ENCODE results near the gene KHSRP. TPM values are rescaled to one million over a fixed set of nuclear protein-coding genes. Genes with fewer than 3 reads are reported as not detected.
A peak's percentile ranks its signal among the peaks of the same experiment; 100 is the strongest.

The KHSRP gene
- total RNA-seq, 4 donors from 2014 or later: 100 to 206 (median 112) TPM

GRCh38 chr19:6424939-6425731 is 524 bp upstream of the KHSRP start:
- Histone ChIP-seq H3K4me3 (peak overlapping the region in 3 of 4 donors; percentile 3 to 41 (median 7)), H3K27ac (peak overlapping the region; percentile 77 to 91 (median 86)), H3K36me3 (peaks cover 0 to 9% (median 3%) of the 10 kb centered on the region in 4 donors), H3K9me3 (no peaks in the 10 kb centered on the region), H3K4me1 (peaks cover 8 to 29% (median 20%) of the 10 kb centered on the region in 4 donors), H3K27me3 (no peaks in the 10 kb centered on the region)
- peak; percentile 100 for DNase-seq
- 0 to 16% methylated on average over 11 to 28 of the region's 43 CpGs for WGBS, 2 donors (ENCODE audit: low coverage in 1 of 2)
- in situ Hi-C loops (cut with MboI; ENCODE audit: low pct_ligation_motif_present in 1 of 4, low pct_unique_long_range_greater_than_20kb in 1 of 4, low sequenced_read_pairs in 3 of 4): no loop called here
- intact Hi-C loops (cut with DNase I; ENCODE audit: low total_unique reads): loop anchor here (10.0 kb wide), 1 partner anchor 1200 kb away; the partner anchor contains the start of genes PET100 and XAB2
- TF ChIP-seq POLR2A (IDR thresholded peaks at IDR 0.05): no peak
- TF ChIP-seq POLR2AphosphoS5 (IDR thresholded peaks at IDR 0.05): peak in 2 of 3 donors; percentile 22 to 23

GRCh38 chr19:6423499-6424194 is 964 bp downstream of the KHSRP start:
- peak overlapping the region; percentile 72 to 85 (median 81) for H3K27ac ChIP-seq
- H3K4me1 ChIP-seq: peaks cover 8 to 29% (median 20%) of the 10 kb centered on the region in 4 donors
- H3K9me3 ChIP-seq: no peaks in the 10 kb centered on the region
- in situ Hi-C loops (cut with MboI; ENCODE audit: low pct_ligation_motif_present in 1 of 4, low pct_unique_long_range_greater_than_20kb in 1 of 4, low sequenced_read_pairs in 3 of 4): no loop called here
- TF ChIP-seq EP300 (IDR thresholded peaks at IDR 0.05; ENCODE audit: low read depth) (no peak), CTCF (IDR thresholded peaks at IDR 0.05) (no peak), POLR2A (IDR thresholded peaks at IDR 0.05) (no peak), POLR2AphosphoS5 (IDR thresholded peaks at IDR 0.05) (no peak)
- H3K4me3 ChIP-seq: peak overlapping the region; percentile 73 to 95 (median 83)
- peaks cover 0 to 16% (median 7%) of the 10 kb centered on the region in 4 donors for H3K36me3 ChIP-seq
- WGBS, 2 donors (ENCODE audit: low coverage in 1 of 2): 0 to 1% methylated on average over 6 to 16 of the region's 20 CpGs
- peak; percentile 39 for DNase-seq
- no peaks in the 10 kb centered on the region for H3K27me3 ChIP-seq
- intact Hi-C loops (cut with DNase I; ENCODE audit: low total_unique reads): loop anchor here (1.0 to 10.0 kb wide), 3 partner anchors 30 to 1201 kb away; partner anchors contain the start of genes GTF2F1, PET100, PSPN and XAB2

GRCh38 chr19:6421075-6422014 is 3.3 kb downstream of the KHSRP start:
- peaks cover 8 to 29% (median 20%) of the 10 kb centered on the region in 4 donors for H3K4me1 ChIP-seq
- no peaks in the 10 kb centered on the region for H3K27me3 ChIP-seq
- no peak overlapping the region for H3K27ac ChIP-seq
- in situ Hi-C loops (cut with MboI; ENCODE audit: low pct_ligation_motif_present in 1 of 4, low pct_unique_long_range_greater_than_20kb in 1 of 4, low sequenced_read_pairs in 3 of 4): no loop called here
- 77% methylated on average over 20 of the region's 20 CpGs; no CpG with 5 or more reads in 1 of the 2 donors for WGBS, 2 donors (ENCODE audit: low coverage in 1 of 2)
- TF ChIP-seq POLR2AphosphoS5 (IDR thresholded peaks at IDR 0.05) (no peak), EP300 (IDR thresholded peaks at IDR 0.05; ENCODE audit: low read depth) (no peak), CTCF (IDR thresholded peaks at IDR 0.05) (no peak), POLR2A (IDR thresholded peaks at IDR 0.05) (no peak)
- no peak overlapping the region for H3K4me3 ChIP-seq
- peaks cover 0 to 35% (median 20%) of the 10 kb centered on the region in 4 donors for H3K36me3 ChIP-seq
- intact Hi-C loops (cut with DNase I; ENCODE audit: low total_unique reads): loop anchor here (2.0 to 10.0 kb wide), 2 partner anchors 47 to 1203 kb away; partner anchors contain the start of genes PET100, PSPN and XAB2
- no peaks in the 10 kb centered on the region for H3K9me3 ChIP-seq
- DNase-seq: no peak

- H3K27ac ChIP-seq: no peak overlapping the region
- DNase-seq: no peak
- intact Hi-C loops (cut with DNase I; ENCODE audit: low total_unique reads): no loop called here
- H3K27me3 ChIP-seq: no peaks in the 10 kb centered on the region
- TF ChIP-seq EP300 (IDR thresholded peaks at IDR 0.05; ENCODE audit: low read depth) (no peak), POLR2AphosphoS5 (IDR thresholded peaks at IDR 0.05) (no peak), POLR2A (IDR thresholded peaks at IDR 0.05) (no peak), CTCF (IDR thresholded peaks at IDR 0.05) (no peak)
- WGBS, 2 donors (ENCODE audit: low coverage in 1 of 2): 87% methylated on average over 19 of the region's 19 CpGs; no CpG with 5 or more reads in 1 of the 2 donors
- no peak overlapping the region for H3K4me3 ChIP-seq
- H3K36me3 ChIP-seq: peaks cover 0 to 59% (median 30%) of the 10 kb centered on the region in 4 donors
- peaks cover 8 to 27% (median 12%) of the 10 kb centered on the region in 4 donors for H3K4me1 ChIP-seq
- H3K9me3 ChIP-seq: no peaks in the 10 kb centered on the region
- in situ Hi-C loops (cut with MboI; ENCODE audit: low pct_ligation_motif_present in 1 of 4, low pct_unique_long_range_greater_than_20kb in 1 of 4, low sequenced_read_pairs in 3 of 4): no loop called here
Measured at GRCh38 chr19:6418562-6418932, 6.1 kb downstream of the KHSRP start.
